ENCODE measurements around the gene GJA10.
"Not testable (repeated sequence)": the region's sequence is repeated elsewhere in the genome, so short reads cannot be mapped to it uniquely, and the experiment has no call there.

GJA10 gene

GRCh38 chr6:89894169-89894568 is at the start of gene GJA10:
Gene GJA10 (plus strand): TSS chr6:89894469. CDS start chr6:89894469, 0 bp downstream.
- no peak for ATAC-seq

DNA sequence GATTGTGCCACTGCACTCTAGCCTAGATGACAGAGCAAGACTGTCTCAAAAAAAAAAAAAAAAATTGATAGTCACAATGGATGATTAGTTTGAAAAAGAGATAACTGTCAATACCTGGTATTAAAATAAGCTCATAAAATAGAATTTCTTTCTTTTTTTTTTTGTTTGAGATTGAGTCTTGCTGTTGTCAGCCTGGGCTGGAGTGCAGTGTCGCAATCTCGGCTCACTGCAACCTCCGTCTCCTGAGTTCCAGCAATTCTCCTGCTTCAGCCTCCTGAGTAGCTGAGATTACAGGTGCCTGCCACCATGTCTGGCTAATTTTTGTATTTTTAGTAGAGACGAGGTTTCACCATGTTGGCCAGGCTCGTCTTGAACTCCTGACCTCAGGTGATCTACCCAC is 46.8 kb upstream of the GJA10 start:
- not testable (repeated sequence) for ATAC-seq

DNA sequence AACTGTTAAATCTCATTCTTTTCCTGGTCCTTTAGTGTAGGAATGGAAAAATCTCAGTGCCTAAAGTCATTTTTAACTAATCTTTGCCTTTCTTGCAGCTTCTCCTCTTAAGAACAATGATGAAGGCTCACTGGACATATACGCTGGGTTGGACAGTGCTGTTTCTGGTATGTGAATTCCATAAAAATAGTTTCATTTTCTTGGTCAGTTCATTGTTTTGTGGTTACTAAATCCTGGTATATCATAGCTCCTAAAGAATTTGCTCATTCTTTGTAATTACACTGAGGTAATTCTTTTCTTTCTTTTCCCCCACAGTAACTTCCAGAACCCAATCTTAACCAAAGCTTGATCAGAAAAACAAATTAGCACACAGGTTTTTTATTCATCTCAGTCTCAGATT is 41.2 kb upstream of the GJA10 start:
- ATAC-seq = no peak

- no peak for ATAC-seq
Measured at GRCh38 chr6:89858041-89858440, 36.2 kb upstream of the GJA10 start.

- ATAC-seq = peak in 1 of 2 donors; percentile 64
Measured at GRCh38 chr6:89859744-89860143, 34.5 kb upstream of the GJA10 start.

DNA sequence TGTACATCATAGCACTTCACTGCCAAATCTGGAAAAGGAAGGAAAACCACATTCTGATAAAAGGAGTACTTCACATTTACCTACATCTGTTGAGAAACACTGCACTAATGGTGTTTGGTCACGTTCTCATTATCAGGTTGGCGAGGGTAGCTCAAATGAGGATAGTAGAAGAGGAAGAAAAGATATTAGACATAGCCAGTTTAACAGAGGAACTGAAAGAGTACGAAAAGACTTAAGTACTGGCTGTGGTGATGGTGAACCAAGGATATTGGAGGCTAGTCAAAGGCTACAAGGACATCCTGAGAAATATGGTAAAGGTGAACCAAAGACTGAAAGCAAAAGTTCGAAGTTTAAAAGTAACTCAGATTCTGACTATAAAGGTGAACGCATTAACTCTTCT is 32.0 kb upstream of the GJA10 start:
- ATAC-seq = no peak

DNA sequence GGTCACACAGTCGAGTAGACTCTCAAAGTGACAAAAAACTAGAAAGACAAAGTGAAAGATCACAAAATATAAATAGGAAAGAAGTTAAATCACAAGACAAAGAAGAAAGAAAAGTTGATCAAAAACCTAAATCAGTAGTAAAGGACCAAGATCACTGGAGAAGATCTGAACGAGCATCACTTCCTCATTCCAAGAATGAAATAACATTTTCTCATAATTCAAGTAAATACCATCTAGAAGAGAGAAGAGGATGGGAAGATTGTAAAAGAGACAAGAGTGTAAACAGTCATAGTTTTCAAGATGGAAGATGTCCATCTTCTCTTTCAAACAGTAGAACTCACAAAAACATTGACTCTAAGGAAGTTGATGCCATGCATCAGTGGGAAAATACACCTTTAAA is 31.6 kb upstream of the GJA10 start:
- no peak for ATAC-seq

GRCh38 chr6:89866024-89866678 is 28.1 kb upstream of the GJA10 start:
- no peak for ATAC-seq

- peak; percentile 32 to 59 for ATAC-seq
Measured at GRCh38 chr6:89873721-89874120, 20.5 kb upstream of the GJA10 start.

DNA sequence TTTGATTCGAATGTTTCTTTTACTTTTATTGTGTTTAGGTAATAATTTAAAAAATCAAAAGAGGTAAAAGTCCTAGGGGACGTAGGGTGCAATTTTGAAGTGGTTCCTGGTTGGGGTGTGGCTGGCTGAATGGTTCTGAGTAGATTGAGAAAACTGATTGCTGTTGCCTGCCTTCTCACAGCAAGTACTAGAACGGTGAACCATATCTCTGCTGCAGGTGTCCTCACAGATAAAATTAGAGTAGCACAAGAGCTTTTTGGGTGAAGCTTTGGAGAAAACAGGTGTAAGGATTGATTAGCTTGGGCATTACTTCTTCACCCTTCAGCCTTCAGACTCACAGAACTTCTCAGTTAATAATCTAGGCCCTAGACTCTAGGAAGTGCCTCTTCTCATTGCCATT is 19.8 kb upstream of the GJA10 start:
- no peak for ATAC-seq

GRCh38 chr6:89886378-89887120 is 7.7 kb upstream of the GJA10 start:
- no peak for ATAC-seq

DNA sequence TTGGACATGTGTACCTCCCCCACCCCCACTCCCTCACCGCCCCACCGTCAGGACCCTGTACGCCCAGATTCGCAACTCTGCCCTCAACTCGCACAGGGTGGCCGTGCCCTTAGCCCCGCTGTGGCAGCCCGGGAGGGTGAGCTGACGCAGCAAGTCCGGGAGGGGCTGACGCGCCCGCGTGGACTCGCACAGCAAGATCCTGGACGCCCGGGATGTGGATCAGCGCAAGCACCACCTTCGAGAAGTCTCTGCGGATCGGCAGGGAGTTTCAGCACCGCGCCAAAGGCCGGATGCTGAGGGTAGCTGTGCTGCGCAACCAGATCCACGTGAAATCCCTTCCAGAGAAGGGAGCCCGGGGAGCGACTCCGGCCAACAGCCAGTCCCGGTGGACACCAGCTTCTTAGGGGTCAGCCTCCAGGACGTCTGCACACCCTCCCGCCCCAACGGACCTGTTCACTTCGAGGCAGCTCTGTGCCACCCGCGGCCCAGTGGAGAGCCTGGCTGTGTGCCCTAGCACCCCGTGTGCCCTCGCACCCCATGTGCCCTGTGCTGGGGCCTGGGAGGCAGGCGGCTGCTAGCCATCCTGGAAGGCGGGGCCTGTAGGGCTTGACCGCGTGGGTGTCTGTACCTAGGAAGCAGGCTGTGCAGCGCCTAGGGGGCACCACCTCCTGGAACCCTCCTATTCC is 6.7 kb upstream of the GJA10 start:
- ATAC-seq = peak in 1 of 2 donors; percentile 35

- ATAC-seq = no peak
Measured at GRCh38 chr6:89888138-89888514, 6.1 kb upstream of the GJA10 start.

- ATAC-seq = peak in 1 of 2 donors; percentile 38
Measured at GRCh38 chr6:89888871-89889270, 5.4 kb upstream of the GJA10 start.

GRCh38 chr6:89890845-89891528 is 3.3 kb upstream of the GJA10 start:
- not testable (repeated sequence) for ATAC-seq

GRCh38 chr6:89892577-89892976 is 1.7 kb upstream of the GJA10 start:
- not testable (repeated sequence) for ATAC-seq

GRCh38 chr6:89895276-89895874 is 1.1 kb downstream of the GJA10 start:
- ATAC-seq = no peak

DNA sequence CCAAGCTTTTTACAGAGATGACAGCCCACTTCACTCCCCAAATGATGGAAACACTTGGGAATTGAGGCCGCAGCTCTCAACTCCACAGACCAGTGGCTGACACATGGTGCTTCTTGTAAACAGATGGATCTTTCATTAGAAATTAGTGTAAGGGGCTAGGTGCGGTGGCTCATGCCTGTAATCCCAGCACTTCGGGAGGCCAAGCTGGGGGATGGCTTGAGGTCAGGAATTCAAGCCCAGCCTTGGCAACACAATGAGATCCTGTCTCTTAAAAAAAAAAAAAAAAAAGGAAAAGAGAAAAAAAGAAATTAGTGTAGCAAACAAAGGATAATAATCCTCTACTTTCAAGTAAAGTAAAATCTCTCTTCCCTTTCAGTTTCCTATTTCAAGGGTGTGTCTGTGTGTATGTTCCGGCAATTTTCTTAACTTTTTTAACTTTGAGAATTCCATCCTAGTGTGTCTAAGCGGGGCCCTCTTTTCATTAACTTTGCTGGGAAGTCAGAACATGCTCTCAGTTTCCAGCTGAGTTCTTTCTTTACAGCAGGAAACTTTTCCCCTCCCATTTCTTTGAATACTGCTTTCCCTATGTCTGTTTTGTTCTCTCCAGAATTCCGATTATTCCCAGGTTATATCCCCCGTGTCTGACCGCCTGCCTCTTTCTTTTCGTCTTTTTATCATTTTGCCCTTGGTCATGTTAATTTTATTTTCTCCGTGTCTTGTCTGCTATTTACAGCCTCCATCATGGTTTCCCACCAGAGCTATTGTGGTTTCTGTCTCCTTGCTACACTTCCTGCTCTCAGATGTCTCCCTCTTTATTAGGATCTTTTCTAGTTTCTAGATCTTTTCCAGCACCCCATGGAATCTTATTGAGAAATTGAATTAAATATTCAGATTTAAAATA is 16.0 kb downstream of the GJA10 start:
- ATAC-seq = not testable (repeated sequence)

DNA sequence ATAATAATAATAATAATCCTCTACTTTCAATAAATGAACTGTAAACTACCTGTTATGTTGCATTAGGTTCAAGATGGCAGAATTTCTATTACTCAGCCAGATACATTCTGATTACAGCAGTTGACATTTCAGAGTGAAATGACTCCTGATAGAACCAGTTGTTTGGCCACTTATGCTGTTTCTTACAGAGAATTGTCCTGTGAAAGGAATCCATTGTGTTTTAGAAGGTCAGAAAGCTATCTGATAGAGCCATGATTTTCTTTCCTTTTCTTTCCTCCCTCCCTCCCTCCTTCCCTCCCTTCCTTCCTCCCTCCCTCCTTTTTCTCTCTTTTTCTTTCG is 16.6 kb downstream of the GJA10 start:
- no peak for ATAC-seq

DNA sequence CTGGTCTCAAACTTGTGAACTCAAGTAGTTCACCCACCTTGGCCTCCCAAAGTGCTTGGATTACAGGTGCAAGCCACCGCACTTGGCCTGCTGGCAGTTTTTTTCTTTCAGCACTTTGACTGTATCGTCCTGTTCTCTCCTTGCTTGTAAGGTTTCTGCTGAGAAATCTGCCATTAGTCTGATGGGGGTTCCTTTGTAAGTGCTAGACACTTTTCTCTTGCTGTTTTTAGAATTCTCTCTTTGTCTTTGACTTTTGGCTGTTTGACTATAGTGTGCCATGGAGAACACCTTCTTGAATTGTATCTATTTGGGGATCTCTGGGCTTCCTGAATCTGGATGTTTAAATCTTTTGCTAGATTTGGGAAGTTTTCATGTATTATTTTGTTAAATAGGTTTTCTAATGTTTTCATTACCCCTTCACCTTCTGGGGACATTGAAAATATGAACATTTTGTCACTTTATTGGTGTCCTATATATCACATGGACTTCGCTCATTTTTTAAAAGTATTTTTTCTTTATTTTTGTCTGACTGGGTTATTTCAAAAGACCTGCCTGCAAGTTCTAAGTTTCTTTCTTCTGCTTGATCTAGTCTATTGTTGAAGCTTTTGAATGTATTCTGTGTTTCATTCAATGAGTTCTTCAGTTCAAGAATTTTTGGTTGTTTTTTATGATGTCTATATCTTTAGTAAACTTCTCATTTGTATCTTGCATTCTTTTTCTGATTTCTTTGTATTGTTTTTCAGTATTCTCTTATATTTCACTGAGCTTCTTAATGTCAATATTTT is 22.1 kb downstream of the GJA10 start:
- ATAC-seq = no peak

DNA sequence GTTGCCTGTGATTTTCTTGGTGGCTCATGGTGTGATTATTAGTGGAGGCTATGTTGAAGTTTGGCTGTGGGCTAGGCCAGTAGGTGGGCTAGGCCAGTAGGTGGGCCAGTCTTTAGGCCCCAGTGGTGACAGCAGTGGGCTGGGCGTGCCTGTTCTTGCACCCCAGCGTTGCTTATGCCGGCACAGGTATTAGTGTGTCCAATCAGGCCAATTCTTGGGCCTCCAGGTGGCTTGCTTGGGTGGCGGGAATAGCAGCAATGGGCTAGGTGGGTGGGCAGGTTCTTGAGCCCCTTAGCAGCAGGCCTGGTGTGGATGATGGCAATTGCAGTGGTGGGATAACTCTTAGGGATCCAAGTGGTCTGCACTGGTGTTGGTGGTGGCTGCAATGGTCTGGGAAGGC is 22.9 kb downstream of the GJA10 start:
- no peak for ATAC-seq

All from activated CD4-positive, CD25-positive, alpha-beta regulatory T cell treated with anti-CD3 and anti-CD28 coated beads, Interleukin-2, amount 50 U/mL, for 24 hours (primary cell).